GM23248 (cell line): ENCODE data around the gene NLGN4Y. TPM values are rescaled to one million over a fixed set of nuclear protein-coding genes. Genes with fewer than 3 reads are reported as not detected.

Experiments
- DNase-seq: peaks from one replicate; pipeline ENCODE4 v3.0.0-alpha.2; 2015
- H2AFZ ChIP-seq: fragments of 200-600 bp; sonication (generic); 2 replicates; pipeline ENCODE4 v1.6.1; 2016; ENCODE audit warnings: antibody characterized with exemption
- H3F3A ChIP-seq: fragments of 200-600 bp; sonication (generic); 2 replicates; pipeline ENCODE4 v1.6.1; 2016; ENCODE audit warnings: mild to moderate bottlenecking, antibody characterized with exemption, mixed run types; ENCODE audit not compliant: insufficient read depth
- H3K27ac ChIP-seq: fragments of 200-600 bp; sonication (generic); 2 replicates; pipeline ENCODE4 v1.5.1; 2016; ENCODE audit warnings: mild to moderate bottlenecking
- H3K27me3 ChIP-seq: fragments of 200-600 bp; sonication (generic); replicated peaks from 2 replicates; pipeline ENCODE4 v1.6.1; 2016; ENCODE audit warnings: mild to moderate bottlenecking; ENCODE audit not compliant: insufficient read depth
- H3K36me3 ChIP-seq: fragments of 200-600 bp; sonication (generic); 2 replicates; pipeline ENCODE4 v1.6.1; 2016; ENCODE audit warnings: low read depth, mild to moderate bottlenecking
- H3K4me1 ChIP-seq: fragments of 200-600 bp; sonication (generic); 2 replicates; pipeline ENCODE4 v1.6.1; 2016; ENCODE audit warnings: mild to moderate bottlenecking; ENCODE audit not compliant: insufficient read depth
- H3K4me2 ChIP-seq: fragments of 200-600 bp; sonication (generic); one replicate; pipeline ENCODE4 v1.6.1; 2016; ENCODE audit warnings: mild to moderate bottlenecking; ENCODE audit not compliant: unreplicated experiment
- H3K4me3 ChIP-seq: fragments of 200-600 bp; sonication (generic); 2 replicates; pipeline ENCODE4 v1.5.1; 2016; ENCODE audit warnings: mild to moderate bottlenecking
- H3K79me2 ChIP-seq: fragments of 200-600 bp; sonication (generic); 2 replicates; pipeline ENCODE4 v1.6.1; 2016; ENCODE audit warnings: mild to moderate bottlenecking; ENCODE audit not compliant: insufficient read depth
- H3K9ac ChIP-seq: fragments of 200-600 bp; sonication (generic); 2 replicates; pipeline ENCODE4 v1.6.1; 2016; ENCODE audit warnings: mild to moderate bottlenecking
- H3K9me2 ChIP-seq: fragments of 200-600 bp; sonication (generic); 2 replicates; pipeline ENCODE4 v1.6.1; 2016; ENCODE audit warnings: mixed run types, mild to moderate bottlenecking, moderate library complexity; ENCODE audit not compliant: insufficient read depth
- H3K9me3 ChIP-seq: fragments of 200-600 bp; sonication (generic); one replicate; pipeline ENCODE4 v1.6.1; 2017; ENCODE audit warnings: low read depth
- H4K20me1 ChIP-seq: fragments of 200-600 bp; sonication (generic); 2 replicates; pipeline ENCODE4 v1.6.0; 2016; ENCODE audit not compliant: insufficient read depth
- EZH2 ChIP-seq: fragments of 200-600 bp; sonication (generic); IDR thresholded peaks from 2 replicates; pipeline ENCODE4 v1.6.1; 2018; ENCODE audit warnings: antibody characterized with exemption, mild to moderate bottlenecking; ENCODE audit not compliant: insufficient read depth, poor library complexity, severe bottlenecking
- EZH2phosphoT487 ChIP-seq: fragments of 200-600 bp; sonication (generic); IDR thresholded peaks from 2 replicates; pipeline ENCODE4 v1.6.1; 2018; ENCODE audit warnings: antibody characterized with exemption, moderate library complexity, mild to moderate bottlenecking, low read depth; ENCODE audit not compliant: insufficient read depth
- WGBS, 2 experiments: methylation state at CpG; one replicate each; pipeline ENCODE4 v1.1.6; 2015 to 2017; ENCODE audit warnings: low lambda C conversion rate in 2 of 2, low coverage in 1 of 2; ENCODE audit errors: missing lambda C conversion rate in 2 of 2; 5-methylcytosine and 5-hydroxymethylcytosine counted together
- in situ Hi-C: fragments of 300-500 bp; cut with MboI; formaldehyde crosslinking; loops from 2 replicates; pipeline ENCODE4 v1.15.0; 2020
- polyA plus RNA-seq: library from polyadenylated mRNA; unstranded; fragments of >200 nt; fragmentation: Nextera tagmentation; extraction: Ambion mirVana; gene quantifications from 2 replicates; pipeline ENCODE4 v1.2.1, GENCODE V29; 2016
- total RNA-seq: library from RNA; depleted of rRNA; stranded (reverse); fragments of >200 nt; shearing (Covaris generic); gene quantifications from 2 replicates; pipeline ENCODE4 v1.2.3, GENCODE V29; 2014

Gene NLGN4Y
- total and polyA plus RNA-seq, 2 experiments from 2014 or later = 10.8 to 27.6 TPM

DNA sequence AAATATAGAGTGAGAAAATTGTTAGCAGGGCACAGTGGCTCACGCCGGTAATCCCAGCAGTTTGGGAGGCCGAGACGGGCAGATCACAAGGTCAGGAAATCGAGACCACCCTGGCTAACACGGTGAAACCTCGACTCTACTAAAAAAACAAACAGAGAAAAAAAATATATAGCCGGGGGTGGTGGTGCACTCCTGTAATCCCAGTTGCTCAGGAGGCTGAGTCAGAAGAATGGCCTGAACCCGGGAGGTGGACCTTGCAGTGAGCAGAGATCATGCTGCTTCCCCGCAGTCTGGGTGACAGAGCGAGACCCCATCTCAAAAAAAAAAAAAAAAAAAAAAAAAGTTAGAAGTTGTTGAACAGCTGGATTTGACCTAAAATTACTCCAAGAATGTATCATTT, 269.3 kb downstream of the NLGN4Y start:
- 81 to 98% methylated on average over 5 to 11 of the region's 11 CpGs for WGBS, 2 experiments
- Histone ChIP-seq H4K20me1 (no peaks in the 10 kb centered on the region), H3K36me3 (no peaks in the 10 kb centered on the region), H3K4me3 (no peak overlapping the region), H3K9ac (no peak overlapping the region), H3K27me3 (no peaks in the 10 kb centered on the region), H3K9me2 (no peaks in the 10 kb centered on the region), H3K4me2 (no peak overlapping the region), H3F3A (no peaks in the 10 kb centered on the region), H3K4me1 (no peaks in the 10 kb centered on the region; the same call in 1 of the 2 replicates), H3K9me3 (no peaks in the 10 kb centered on the region), H3K27ac (no peak overlapping the region), H2AFZ (no peak overlapping the region), H3K79me2 (no peaks in the 10 kb centered on the region)
- DNase-seq = no peak
- TF ChIP-seq EZH2 = no peak
- no peak for TF ChIP-seq EZH2phosphoT487
- in situ Hi-C loops = no loop called here

DNA sequence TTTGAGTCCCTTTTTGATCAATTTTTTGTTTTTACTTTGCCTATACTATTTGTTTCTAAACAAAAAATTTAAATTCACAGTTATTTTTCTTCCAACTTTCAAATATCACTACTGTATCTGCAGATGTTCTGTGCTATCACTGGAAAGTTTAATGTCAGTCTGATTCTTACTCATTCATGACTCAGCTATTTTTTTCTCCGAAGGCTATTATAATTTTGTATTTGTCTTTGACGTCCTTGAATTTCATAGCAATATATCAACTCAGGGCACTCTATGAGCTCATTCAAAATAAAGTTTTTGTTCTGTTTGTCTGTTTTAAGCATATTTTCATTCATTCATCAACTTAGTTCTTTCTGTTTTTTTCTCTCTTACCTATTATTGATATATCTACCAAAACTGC, 273.7 kb downstream of the NLGN4Y start:
- Histone ChIP-seq H3K79me2 (no peaks in the 10 kb centered on the region), H3K4me2 (peak overlapping the region; percentile 53), H3K27me3 (no peaks in the 10 kb centered on the region), H3K4me3 (no peak overlapping the region), H3F3A (no peaks in the 10 kb centered on the region), H3K36me3 (no peaks in the 10 kb centered on the region), H3K27ac (no peak overlapping the region), H3K4me1 (peaks cover 4% of the 10 kb centered on the region; the same call in 1 of the 2 replicates), H3K9me2 (no peaks in the 10 kb centered on the region), H2AFZ (no peak overlapping the region), H4K20me1 (no peaks in the 10 kb centered on the region), H3K9ac (no peak overlapping the region), H3K9me3 (no peaks in the 10 kb centered on the region)
- in situ Hi-C loops = no loop called here
- TF ChIP-seq EZH2 = no peak
- TF ChIP-seq EZH2phosphoT487 = no peak
- 0% methylated on average over 2 of the region's 2 CpGs for WGBS, 2 experiments
- DNase-seq = peak; percentile 37

GRCh38 chrY:14801096-14801495, 276.8 kb downstream of the NLGN4Y start:
- Histone ChIP-seq H3K4me3 (no peak overlapping the region), H3F3A (peaks cover 12% of the 10 kb centered on the region), H2AFZ (no peak overlapping the region), H3K79me2 (no peaks in the 10 kb centered on the region), H3K4me1 (peaks cover 20% of the 10 kb centered on the region), H3K9me2 (no peaks in the 10 kb centered on the region), H3K9me3 (no peaks in the 10 kb centered on the region), H3K9ac (no peak overlapping the region), H3K36me3 (no peaks in the 10 kb centered on the region), H4K20me1 (no peaks in the 10 kb centered on the region), H3K27me3 (no peaks in the 10 kb centered on the region), H3K27ac (no peak overlapping the region), H3K4me2 (no peak overlapping the region)
- WGBS, 2 experiments = 18 to 27% methylated on average over 2 of the region's 2 CpGs
- in situ Hi-C loops = no loop called here
- TF ChIP-seq EZH2 (no peak), EZH2phosphoT487 (no peak)
- peak; percentile 17 for DNase-seq

- no peaks in the 10 kb centered on the region for H3K9me3 ChIP-seq
- no peaks in the 10 kb centered on the region for H3K79me2 ChIP-seq
- H3K36me3 ChIP-seq = no peaks in the 10 kb centered on the region
- H3K27me3 ChIP-seq = no peaks in the 10 kb centered on the region
- peaks cover 12% of the 10 kb centered on the region for H3F3A ChIP-seq
- no peak overlapping the region for H2AFZ ChIP-seq
- in situ Hi-C loops = no loop called here
- H3K4me2 ChIP-seq = no peak overlapping the region
- TF ChIP-seq EZH2 (no peak), EZH2phosphoT487 (no peak)
- H3K4me1 ChIP-seq = peaks cover 20% of the 10 kb centered on the region
- H3K9ac ChIP-seq = no peak overlapping the region
- DNase-seq = peak; percentile 78
- no peaks in the 10 kb centered on the region for H3K9me2 ChIP-seq
- H3K4me3 ChIP-seq = no peak overlapping the region
- no peaks in the 10 kb centered on the region for H4K20me1 ChIP-seq
- WGBS, 2 experiments = 33 to 36% methylated on average over 2 to 3 of the region's 3 CpGs
- 0 out of 2 replicates have a peak overlapping the region, but pooled peaks have one; percentile 12 for H3K27ac ChIP-seq
Measured at GRCh38 chrY:14802125-14802524, 277.8 kb downstream of the NLGN4Y start.

DNA sequence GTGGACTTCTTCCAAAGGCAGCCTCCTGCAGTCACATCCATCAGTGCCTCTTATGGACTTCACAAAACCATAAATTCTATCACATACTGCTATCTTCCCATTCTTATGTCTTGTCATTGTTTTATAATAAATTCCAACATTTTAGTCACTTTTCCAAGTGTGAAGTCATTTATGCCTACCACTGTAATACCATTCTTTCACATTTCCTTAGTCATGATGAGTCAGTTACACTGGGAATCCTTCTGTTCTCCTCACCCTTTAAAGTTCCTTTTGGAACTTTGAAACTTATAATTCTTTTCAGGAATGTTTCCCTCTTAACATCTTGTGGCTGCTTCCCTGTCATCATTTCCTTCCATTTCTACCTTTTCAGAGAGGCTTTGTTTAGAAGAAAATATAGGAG, 279.7 kb downstream of the NLGN4Y start:
- Histone ChIP-seq H3K9me3 (no peaks in the 10 kb centered on the region), H3K27ac (peak overlapping the region; percentile 81), H3K27me3 (no peaks in the 10 kb centered on the region), H3F3A (peaks cover 12% of the 10 kb centered on the region), H3K79me2 (no peaks in the 10 kb centered on the region), H3K36me3 (no peaks in the 10 kb centered on the region), H3K4me2 (peak overlapping the region; percentile 65), H2AFZ (no peak overlapping the region), H3K9ac (peak overlapping the region; percentile 30; the same call in 1 of the 2 replicates), H4K20me1 (no peaks in the 10 kb centered on the region), H3K9me2 (no peaks in the 10 kb centered on the region), H3K4me1 (peaks cover 20% of the 10 kb centered on the region), H3K4me3 (no peak overlapping the region)
- in situ Hi-C loops = no loop called here
- TF ChIP-seq EZH2 (no peak), EZH2phosphoT487 (no peak)
- peak; percentile 72 for DNase-seq
